Vagina (tissue), 2 donors: ENCODE data around the gene EFCAB11.

Experiments
- POLR2A ChIP-seq, 2 donors: fragments of 450-650 bp; IDR thresholded peaks; one replicate each; pipeline ENCODE4 v1.6.1; 2017; ENCODE audit warnings: antibody characterized with exemption in 2 of 2, mild to moderate bottlenecking in 2 of 2, moderate library complexity in 2 of 2
- POLR2AphosphoS5 ChIP-seq, 2 donors: sonication (generic); formaldehyde crosslinking; IDR thresholded peaks; one replicate each; pipeline ENCODE4 v1.9.0; 2017; ENCODE audit warnings: antibody characterized with exemption in 2 of 2, mild to moderate bottlenecking in 2 of 2, low read depth in 1 of 2; ENCODE audit not compliant: insufficient read depth in 1 of 2
- TF ChIP-seq, protein P1 (sequence below), 3 experiments: fragments of 450-650 bp in 2 of 3; fragments of 200-600 bp in 1 of 3; sonication (generic) in 1 of 3; IDR thresholded peaks; one replicate each; pipeline ENCODE4 v1.5.1; 2017 to 2019; ENCODE audit warnings: antibody characterized with exemption in 3 of 3, mild to moderate bottlenecking in 2 of 3, moderate library complexity in 2 of 3

DNA sequence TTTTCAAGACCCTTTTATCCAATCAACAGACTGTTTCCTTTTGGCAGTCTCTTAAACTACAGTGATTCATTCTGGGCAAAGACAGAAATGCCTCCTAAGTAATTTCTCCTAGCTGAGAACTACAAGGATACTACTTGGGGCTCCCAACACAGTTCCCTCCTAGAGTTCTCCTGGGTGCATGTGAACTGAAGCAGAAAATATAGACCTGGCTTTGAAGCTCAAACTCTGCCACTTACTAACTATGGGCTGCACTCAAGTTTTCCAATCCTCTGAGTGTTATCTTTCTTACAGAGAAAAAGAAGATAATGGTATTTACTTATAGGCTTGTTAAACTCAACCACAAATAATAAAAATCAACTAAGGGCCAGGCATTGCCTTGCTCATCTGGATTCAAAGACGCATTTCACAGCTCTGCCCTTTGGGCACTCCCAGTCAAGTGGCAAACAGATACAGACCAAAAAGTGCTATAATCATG, 97.6 kb downstream of the EFCAB11 start:
- TF ChIP-seq, protein P1, sequence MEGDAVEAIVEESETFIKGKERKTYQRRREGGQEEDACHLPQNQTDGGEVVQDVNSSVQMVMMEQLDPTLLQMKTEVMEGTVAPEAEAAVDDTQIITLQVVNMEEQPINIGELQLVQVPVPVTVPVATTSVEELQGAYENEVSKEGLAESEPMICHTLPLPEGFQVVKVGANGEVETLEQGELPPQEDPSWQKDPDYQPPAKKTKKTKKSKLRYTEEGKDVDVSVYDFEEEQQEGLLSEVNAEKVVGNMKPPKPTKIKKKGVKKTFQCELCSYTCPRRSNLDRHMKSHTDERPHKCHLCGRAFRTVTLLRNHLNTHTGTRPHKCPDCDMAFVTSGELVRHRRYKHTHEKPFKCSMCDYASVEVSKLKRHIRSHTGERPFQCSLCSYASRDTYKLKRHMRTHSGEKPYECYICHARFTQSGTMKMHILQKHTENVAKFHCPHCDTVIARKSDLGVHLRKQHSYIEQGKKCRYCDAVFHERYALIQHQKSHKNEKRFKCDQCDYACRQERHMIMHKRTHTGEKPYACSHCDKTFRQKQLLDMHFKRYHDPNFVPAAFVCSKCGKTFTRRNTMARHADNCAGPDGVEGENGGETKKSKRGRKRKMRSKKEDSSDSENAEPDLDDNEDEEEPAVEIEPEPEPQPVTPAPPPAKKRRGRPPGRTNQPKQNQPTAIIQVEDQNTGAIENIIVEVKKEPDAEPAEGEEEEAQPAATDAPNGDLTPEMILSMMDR (IDR thresholded peaks at IDR 0.05), result no peak
- TF ChIP-seq POLR2A (IDR thresholded peaks at IDR 0.05) (no peak), POLR2AphosphoS5 (IDR thresholded peaks at IDR 0.05; ENCODE audit: insufficient read depth in 1 of 2, low read depth in 1 of 2) (no peak)
